IMR-90 (cell line): ENCODE data around the gene FBN1. TPM values are rescaled to one million over a fixed set of nuclear protein-coding genes. Genes with fewer than 3 reads are reported as not detected.

Experiments used
- ATAC-seq: fragments of 200-7000 bp; cut with Tn5 transposase; 2 replicates; pipeline ENCODE4 v1.9.1; 2020; ENCODE audit warnings: low read depth, mild to moderate bottlenecking, moderate library complexity
- BruUV-seq: library from RNA; stranded (reverse); fragments of 400-500 nt; replicated peaks from 2 replicates; lab custom pipeline; 2021; lab: Mats Ljungman, UMichigan
- CTCF ChIA-PET: fragments of 300-600 bp; formaldehyde crosslinking; extraction: SDS; loops from one replicate; lab custom pipeline; 2021; ENCODE audit warnings: antibody characterized with exemption; lab: Yijun Ruan, JAX
- POLR2A ChIA-PET: fragments of 300-600 bp; sonication (Branson Sonifier 250); formaldehyde crosslinking; loops from one replicate; lab custom pipeline; 2022; ENCODE audit warnings: antibody characterized with exemption; ENCODE audit not compliant: unreplicated experiment; lab: Charles Lee
- DNase-seq: peaks from one replicate; pipeline ENCODE4 v3.0.0; 2013
- H2AFZ ChIP-seq: replicated peaks from 2 replicates; pipeline ENCODE3; 2013; ENCODE audit warnings: low read length, mild to moderate bottlenecking; ENCODE audit not compliant: poor library complexity
- H2AK5ac ChIP-seq: 2 replicates; pipeline ENCODE4 v1.6.1; 2013; ENCODE audit warnings: low read depth, low read length, inconsistent platforms
- H2AK9ac ChIP-seq: replicated peaks from 2 replicates; pipeline ENCODE3; 2013; ENCODE audit warnings: mild to moderate bottlenecking, low read depth, low read length, moderate library complexity; ENCODE audit not compliant: poor library complexity
- H2BK120ac ChIP-seq: 2 replicates; pipeline ENCODE4 v1.6.1; 2013; ENCODE audit warnings: low read depth, low read length, inconsistent platforms
- H2BK15ac ChIP-seq: 3 replicates; pipeline ENCODE4 v1.6.1; 2013; ENCODE audit warnings: low read depth, low read length, inconsistent platforms
- H2BK20ac ChIP-seq: 2 replicates; pipeline ENCODE4 v1.6.1; 2013; ENCODE audit warnings: low read depth, mild to moderate bottlenecking, inconsistent platforms, low read length, moderate library complexity
- H2BK5ac ChIP-seq: 2 replicates; pipeline ENCODE4 v1.6.1; 2013; ENCODE audit warnings: mild to moderate bottlenecking, low read depth, low read length, inconsistent platforms; ENCODE audit not compliant: poor library complexity, severe bottlenecking
- H3K14ac ChIP-seq: replicated peaks from 2 replicates; pipeline ENCODE4 v1.6.1; 2013; ENCODE audit warnings: low read depth, low read length, inconsistent platforms
- H3K18ac ChIP-seq: 2 replicates; pipeline ENCODE4 v1.6.1; 2013; ENCODE audit warnings: low read depth, low read length, control low read depth
- H3K23ac ChIP-seq: 2 replicates; pipeline ENCODE4 v1.6.1; 2013; ENCODE audit warnings: low read depth, low read length, inconsistent platforms
- H3K27ac ChIP-seq: 2 replicates; pipeline ENCODE4 v1.5.1; 2013; ENCODE audit warnings: mild to moderate bottlenecking, control low read depth, low read length; ENCODE audit not compliant: insufficient read depth
- H3K27me3 ChIP-seq: 2 replicates; pipeline ENCODE4 v1.6.1; 2013; ENCODE audit warnings: low read length; ENCODE audit not compliant: control insufficient read depth, insufficient read depth
- H3K36me3 ChIP-seq: 2 replicates; pipeline ENCODE4 v1.6.1; 2013; ENCODE audit warnings: low read length, mixed read lengths; ENCODE audit not compliant: control insufficient read depth, insufficient read depth
- H3K4ac ChIP-seq: 2 replicates; pipeline ENCODE4 v1.6.1; 2013; ENCODE audit warnings: low read depth, low read length, inconsistent platforms
- H3K4me1 ChIP-seq: 2 replicates; pipeline ENCODE4 v1.6.1; 2013; ENCODE audit warnings: low read length, mixed read lengths; ENCODE audit not compliant: control insufficient read depth, insufficient read depth
- H3K4me2 ChIP-seq: 2 replicates; pipeline ENCODE4 v1.6.1; 2013; ENCODE audit warnings: low read depth, mild to moderate bottlenecking, control low read depth, low read length, moderate library complexity
- H3K4me3 ChIP-seq: 2 replicates; pipeline ENCODE4 v1.5.1; 2013; ENCODE audit warnings: low read depth, mild to moderate bottlenecking, control low read depth, low read length, moderate library complexity; ENCODE audit not compliant: insufficient read depth
- H3K56ac ChIP-seq: 2 replicates; pipeline ENCODE4 v1.6.1; 2013; ENCODE audit warnings: low read length, inconsistent platforms; ENCODE audit not compliant: insufficient read depth; ENCODE audit errors: extremely low read depth
- H3K79me1 ChIP-seq, 2 experiments: 2 replicates each; pipeline ENCODE4 v1.6.1; 2013; ENCODE audit warnings: low read length in 2 of 2, inconsistent platforms in 1 of 2, low read depth in 1 of 2
- H3K9ac ChIP-seq: 2 replicates; pipeline ENCODE4 v1.6.1; 2013; ENCODE audit warnings: low read depth, low read length, control low read depth
- H3K9me1 ChIP-seq: 2 replicates; pipeline ENCODE4 v1.6.1; 2013; ENCODE audit warnings: low read length, inconsistent platforms; ENCODE audit not compliant: insufficient read depth
- H3K9me3 ChIP-seq: 2 replicates; pipeline ENCODE4 v1.6.1; 2013; ENCODE audit warnings: low read length; ENCODE audit not compliant: control insufficient read depth, insufficient read depth
- H4K20me1 ChIP-seq: 2 replicates; pipeline ENCODE4 v1.6.1; 2013; ENCODE audit warnings: low read length, inconsistent platforms; ENCODE audit not compliant: insufficient read depth
- H4K5ac ChIP-seq: 2 replicates; pipeline ENCODE4 v1.6.1; 2013; ENCODE audit warnings: mild to moderate bottlenecking, low read depth, low read length, control low read depth
- H4K8ac ChIP-seq, 2 experiments: 2 replicates each; pipeline ENCODE4 v1.6.1; 2013; ENCODE audit warnings: low read depth in 2 of 2, low read length in 2 of 2, control low read depth in 1 of 2, inconsistent platforms in 1 of 2
- H4K91ac ChIP-seq: 2 replicates; pipeline ENCODE4 v1.6.1; 2013; ENCODE audit warnings: low read depth, low read length, inconsistent platforms; ENCODE audit not compliant: insufficient read depth
- CEBPB ChIP-seq: IDR thresholded peaks from 2 replicates; pipeline ENCODE4 v1.6.1; 2012; ENCODE audit warnings: low read depth, low read length, improper control_type of control experiment
- CHD1 ChIP-seq: IDR thresholded peaks from 2 replicates; pipeline ENCODE4 v1.6.1; 2012; ENCODE audit warnings: low read depth, low read length, improper control_type of control experiment
- FOS ChIP-seq: fragments of 150-350 bp; IDR thresholded peaks from 2 replicates; pipeline ENCODE4 v1.6.1; 2016; ENCODE audit warnings: low read depth, low read length
- MAFK ChIP-seq: IDR thresholded peaks from 2 replicates; pipeline ENCODE4 v1.6.1; 2012; ENCODE audit warnings: low read depth, low read length, improper control_type of control experiment
- MAZ ChIP-seq: IDR thresholded peaks from 2 replicates; pipeline ENCODE4 v1.6.1; 2012; ENCODE audit warnings: low read depth, mild to moderate bottlenecking, low read length, improper control_type of control experiment, moderate library complexity, borderline replicate concordance
- NFE2L2 ChIP-seq: fragments of 150-350 bp; IDR thresholded peaks from 2 replicates; pipeline ENCODE4 v1.6.1; 2016; ENCODE audit warnings: low read depth, mild to moderate bottlenecking, low read length
- POLR2A ChIP-seq: IDR thresholded peaks from 2 replicates; pipeline ENCODE4 v1.6.1; 2012; ENCODE audit warnings: mild to moderate bottlenecking, low read depth, low read length
- RAD21 ChIP-seq: IDR thresholded peaks from 2 replicates; pipeline ENCODE4 v1.6.1; 2012; ENCODE audit warnings: low read length, improper control_type of control experiment
- RCOR1 ChIP-seq: IDR thresholded peaks from 2 replicates; pipeline ENCODE4 v1.6.1; 2012; ENCODE audit warnings: mild to moderate bottlenecking, low read length, improper control_type of control experiment; ENCODE audit not compliant: insufficient replicate concordance
- RFX5 ChIP-seq: IDR thresholded peaks from 2 replicates; pipeline ENCODE4 v1.8.0; 2012; ENCODE audit warnings: low read depth, mild to moderate bottlenecking, low read length, moderate library complexity
- SMC3 ChIP-seq: fragments of 150-350 bp; IDR thresholded peaks from 2 replicates; pipeline ENCODE4 v1.6.1; 2016; ENCODE audit warnings: low read depth, mild to moderate bottlenecking, antibody characterized with exemption, low read length, moderate library complexity
- WGBS, 2 experiments: methylation state at CpG; one replicate each; pipeline versions ENCODE4 v1.1.5 to v1.1.7; 2013; ENCODE audit warnings: missing lambda C conversion rate in 2 of 2; ENCODE audit not compliant: insufficient read length in 1 of 2; ENCODE audit errors: extremely low coverage in 2 of 2; 5-methylcytosine and 5-hydroxymethylcytosine counted together
- dilution Hi-C: fragments of 300-500 bp; cut with HindIII; formaldehyde crosslinking; loops from one replicate; pipeline ENCODE4 v1.14.3; 2018; ENCODE audit warnings: low sequenced_read_pairs; ENCODE audit not compliant: unreplicated experiment
- in situ Hi-C: fragments of 300-500 bp; cut with MboI; formaldehyde crosslinking; loops from 3 replicates; pipeline ENCODE4 v1.14.3; 2019; ENCODE audit warnings: low sequenced_read_pairs, inconsistent platforms, mixed read lengths
- intact Hi-C: fragments of 100-400 bp; cut with micrococcal nuclease; formaldehyde crosslinking; loops from 2 replicates; pipeline ENCODE4 v1.10.0; 2022
- polyA plus RNA-seq, 3 experiments: library from polyadenylated mRNA; depleted of rRNA; stranded (reverse); fragments of >200 nt; gene quantifications; 2 replicates each; pipeline ENCODE4 v1.2.3, GENCODE V29; 2012; ENCODE audit warnings: low replicate concordance in 1 of 3
- total RNA-seq: library from RNA; depleted of rRNA; stranded (reverse); fragments of >200 nt; gene quantifications from 2 replicates; pipeline ENCODE4 v1.2.3, GENCODE V29; 2012
- TF ChIP-seq, protein P1 (sequence below): conservative IDR thresholded peaks from 2 replicates; pipeline ENCODE4 v1.5.1; 2012; ENCODE audit warnings: mild to moderate bottlenecking, low read depth, low read length, improper control_type of control experiment
- TF ChIP-seq, protein P2 (sequence below): fragments of 150-350 bp; IDR thresholded peaks from 2 replicates; pipeline ENCODE4 v1.6.1; 2016; ENCODE audit warnings: low read depth, mild to moderate bottlenecking, low read length, moderate library complexity, borderline replicate concordance
- TF ChIP-seq, protein P3 (sequence below): fragments of 150-350 bp; IDR thresholded peaks from 2 replicates; pipeline ENCODE4 v1.6.1; 2017; ENCODE audit warnings: mild to moderate bottlenecking, antibody characterized with exemption, low read length, low read depth

FBN1 gene
- total and polyA plus RNA-seq, 2 of the 4 experiments (the other 2 are of a cell fraction): 134 to 283 TPM

DNA sequence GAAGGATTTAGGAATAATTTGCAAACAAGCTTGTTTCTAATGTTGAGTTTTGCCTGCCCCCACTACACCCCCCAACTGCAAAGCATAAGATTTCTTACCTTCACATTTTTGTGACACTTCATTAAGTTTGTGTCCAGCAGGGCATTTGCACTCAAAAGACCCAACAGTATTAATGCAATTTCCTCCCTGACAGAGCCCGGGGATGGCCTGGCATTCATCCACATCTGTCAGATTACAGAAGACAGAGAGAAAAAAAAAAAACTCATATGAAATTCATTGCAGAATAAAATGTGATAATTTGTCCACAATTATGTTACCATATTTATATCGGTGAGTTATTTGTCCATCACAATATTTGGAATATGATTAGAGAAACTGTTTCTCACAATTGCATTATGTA lies 111.5 kb downstream of the FBN1 start:
- no CpG with 5 or more reads among the region's 2 CpGs for WGBS, 2 experiments
- Histone ChIP-seq H3K4me3 (no peak overlapping the region), H3K23ac (no peak overlapping the region), H3K9ac (no peak overlapping the region), H3K27me3 (no peaks in the 10 kb centered on the region), H3K14ac (no peak overlapping the region), H3K27ac (no peak overlapping the region), H2AK5ac (no peak overlapping the region), H2AFZ (no peak overlapping the region), H3K4ac (no peak overlapping the region), H2BK120ac (no peak overlapping the region), H4K20me1 (0 out of 2 replicates have a peak, but pooled peaks cover 3% of the 10 kb centered on the region), H4K5ac (no peak overlapping the region), H3K9me3 (no peaks in the 10 kb centered on the region), H3K79me1 (peaks cover 29 to 53% of the 10 kb centered on the region in 2 experiments), H3K4me1 (peaks cover 6% of the 10 kb centered on the region), H3K36me3 (peaks cover 27% of the 10 kb centered on the region), H3K4me2 (no peak overlapping the region), H3K18ac (no peak overlapping the region), H3K9me1 (peaks cover 8% of the 10 kb centered on the region), H2AK9ac (no peak overlapping the region), H3K56ac (no peak overlapping the region), H4K8ac (no peak overlapping the region), H2BK20ac (no peak overlapping the region), H2BK15ac (no peak overlapping the region), H4K91ac (no peak overlapping the region), H2BK5ac (no peak overlapping the region)
- dilution Hi-C loops: no loop called here
- DNase-seq (no peak), ATAC-seq (no peak)
- in situ Hi-C loops: no loop called here
- ChIA-PET CTCF (no interaction called here), POLR2A (no interaction called here)
- no TSS peak for BruUV-seq
- TF ChIP-seq, protein P1, sequence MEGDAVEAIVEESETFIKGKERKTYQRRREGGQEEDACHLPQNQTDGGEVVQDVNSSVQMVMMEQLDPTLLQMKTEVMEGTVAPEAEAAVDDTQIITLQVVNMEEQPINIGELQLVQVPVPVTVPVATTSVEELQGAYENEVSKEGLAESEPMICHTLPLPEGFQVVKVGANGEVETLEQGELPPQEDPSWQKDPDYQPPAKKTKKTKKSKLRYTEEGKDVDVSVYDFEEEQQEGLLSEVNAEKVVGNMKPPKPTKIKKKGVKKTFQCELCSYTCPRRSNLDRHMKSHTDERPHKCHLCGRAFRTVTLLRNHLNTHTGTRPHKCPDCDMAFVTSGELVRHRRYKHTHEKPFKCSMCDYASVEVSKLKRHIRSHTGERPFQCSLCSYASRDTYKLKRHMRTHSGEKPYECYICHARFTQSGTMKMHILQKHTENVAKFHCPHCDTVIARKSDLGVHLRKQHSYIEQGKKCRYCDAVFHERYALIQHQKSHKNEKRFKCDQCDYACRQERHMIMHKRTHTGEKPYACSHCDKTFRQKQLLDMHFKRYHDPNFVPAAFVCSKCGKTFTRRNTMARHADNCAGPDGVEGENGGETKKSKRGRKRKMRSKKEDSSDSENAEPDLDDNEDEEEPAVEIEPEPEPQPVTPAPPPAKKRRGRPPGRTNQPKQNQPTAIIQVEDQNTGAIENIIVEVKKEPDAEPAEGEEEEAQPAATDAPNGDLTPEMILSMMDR: no peak
- no peak for TF ChIP-seq RAD21
- TF ChIP-seq MAZ: no peak
- no peak for TF ChIP-seq RCOR1
- no peak for TF ChIP-seq RFX5
- TF ChIP-seq, protein P2, sequence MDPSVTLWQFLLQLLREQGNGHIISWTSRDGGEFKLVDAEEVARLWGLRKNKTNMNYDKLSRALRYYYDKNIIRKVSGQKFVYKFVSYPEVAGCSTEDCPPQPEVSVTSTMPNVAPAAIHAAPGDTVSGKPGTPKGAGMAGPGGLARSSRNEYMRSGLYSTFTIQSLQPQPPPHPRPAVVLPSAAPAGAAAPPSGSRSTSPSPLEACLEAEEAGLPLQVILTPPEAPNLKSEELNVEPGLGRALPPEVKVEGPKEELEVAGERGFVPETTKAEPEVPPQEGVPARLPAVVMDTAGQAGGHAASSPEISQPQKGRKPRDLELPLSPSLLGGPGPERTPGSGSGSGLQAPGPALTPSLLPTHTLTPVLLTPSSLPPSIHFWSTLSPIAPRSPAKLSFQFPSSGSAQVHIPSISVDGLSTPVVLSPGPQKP: no peak
- TF ChIP-seq CHD1: no peak
- no peak for TF ChIP-seq SMC3
- TF ChIP-seq FOS: no peak
- no peak for TF ChIP-seq CEBPB
- TF ChIP-seq MAFK: no peak
- TF ChIP-seq POLR2A: no peak
- no peak for TF ChIP-seq NFE2L2
- TF ChIP-seq, protein P3, sequence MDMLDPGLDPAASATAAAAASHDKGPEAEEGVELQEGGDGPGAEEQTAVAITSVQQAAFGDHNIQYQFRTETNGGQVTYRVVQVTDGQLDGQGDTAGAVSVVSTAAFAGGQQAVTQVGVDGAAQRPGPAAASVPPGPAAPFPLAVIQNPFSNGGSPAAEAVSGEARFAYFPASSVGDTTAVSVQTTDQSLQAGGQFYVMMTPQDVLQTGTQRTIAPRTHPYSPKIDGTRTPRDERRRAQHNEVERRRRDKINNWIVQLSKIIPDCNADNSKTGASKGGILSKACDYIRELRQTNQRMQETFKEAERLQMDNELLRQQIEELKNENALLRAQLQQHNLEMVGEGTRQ: no peak
- intact Hi-C loops: no loop called here
